ENCODE measurements around the gene CACNA1C. TPM values are rescaled to one million over a fixed set of nuclear protein-coding genes. Genes with fewer than 3 reads are reported as not detected.

Gene CACNA1C
- total and polyA plus RNA-seq, 10 of the 15 experiments (the other 5 are each of a cell fraction or from before 2014, with no cell fraction given): under 0.01 to 0.15 (median 0.09) TPM; not detected in 5

DNA sequence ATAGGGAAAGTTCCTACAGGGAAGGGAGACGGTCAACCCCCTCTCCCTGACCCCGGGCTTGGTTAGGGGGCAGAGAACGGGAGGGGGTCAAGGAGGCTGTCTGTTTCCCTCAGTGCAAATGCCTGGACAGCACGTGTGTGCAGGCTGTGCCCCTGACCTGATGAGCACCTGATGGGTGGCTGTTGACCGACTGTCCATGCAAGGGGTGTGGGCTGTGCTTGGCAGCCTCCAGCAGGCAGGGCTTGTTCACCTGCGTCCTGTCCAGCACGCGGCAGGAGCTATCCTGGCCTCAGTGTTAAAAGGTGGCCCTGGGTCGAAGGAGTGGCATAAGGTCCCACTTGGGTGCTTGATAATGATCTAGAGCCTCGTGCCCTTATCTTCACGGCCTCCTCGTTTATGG, 221.0 kb downstream of the CACNA1C start:
- no peak for FAIRE-seq
- H3K4me1 ChIP-seq (ENCODE audit: control insufficient read depth, insufficient read depth, low read length): no peaks in the 10 kb centered on the region
- H3K27ac ChIP-seq (ENCODE audit: control insufficient read depth, insufficient read depth): no peak overlapping the region
- ChIA-PET SMC1A (ENCODE audit: uncharacterized antibody, unreplicated experiment) (interaction anchor here (0.9 kb wide), 1 partner anchor 9 kb away, joined by 3 read pairs; no protein-coding TSS in a partner anchor), CTCF (no interaction called here), POLR2A (no interaction called here), RAD21 (ENCODE audit: unreplicated experiment) (no interaction called here)
- BruUV-seq (replicated peaks): no TSS peak
- no peak overlapping the region for H2AFZ ChIP-seq (ENCODE audit: control insufficient read depth, low read depth, low read length)
- no peaks in the 10 kb centered on the region for H3K36me3 ChIP-seq (ENCODE audit: control insufficient read depth in 2 of 2, insufficient read depth in 2 of 2, low read length in 1 of 2)
- no peak for ATAC-seq
- H3K4me2 ChIP-seq (ENCODE audit: control insufficient read depth, insufficient read depth): no peak overlapping the region
- in situ Hi-C loops (cut with MboI): no loop called here
- no peak overlapping the region for H3K9ac ChIP-seq (ENCODE audit: control insufficient read depth, insufficient read depth, low read length)
- no peak for DNase-seq (ENCODE audit: low read depth, low spot score)
- no peak overlapping the region for H3K4me3 ChIP-seq
- H3K79me2 ChIP-seq (ENCODE audit: control insufficient read depth, insufficient read depth, low read length): no peaks in the 10 kb centered on the region
- no peaks in the 10 kb centered on the region for H3K9me3 ChIP-seq (replicated peaks; ENCODE audit: control insufficient read depth, insufficient read depth, low read length)
- WGBS (ENCODE audit: insufficient coverage, insufficient replicate concordance, low lambda C conversion rate, missing lambda C conversion rate): 49% methylated on average over 12 of the region's 12 CpGs
- no peaks in the 10 kb centered on the region for H4K20me1 ChIP-seq (ENCODE audit: control insufficient read depth, insufficient read depth)
- intact Hi-C loops (cut with micrococcal nuclease; ENCODE audit: unreplicated experiment): no loop called here
- H3K27me3 ChIP-seq (replicated peaks in 1 of 2; ENCODE audit: control insufficient read depth in 2 of 2, insufficient read depth in 2 of 2, low read length in 1 of 2): peaks cover 0 to 2% of the 10 kb centered on the region in 2 experiments; a peak in 2 of 4 replicates
- no peak for TF ChIP-seq RFX5 (IDR thresholded peaks at IDR 0.05; ENCODE audit: low read depth, low read length)

DNA sequence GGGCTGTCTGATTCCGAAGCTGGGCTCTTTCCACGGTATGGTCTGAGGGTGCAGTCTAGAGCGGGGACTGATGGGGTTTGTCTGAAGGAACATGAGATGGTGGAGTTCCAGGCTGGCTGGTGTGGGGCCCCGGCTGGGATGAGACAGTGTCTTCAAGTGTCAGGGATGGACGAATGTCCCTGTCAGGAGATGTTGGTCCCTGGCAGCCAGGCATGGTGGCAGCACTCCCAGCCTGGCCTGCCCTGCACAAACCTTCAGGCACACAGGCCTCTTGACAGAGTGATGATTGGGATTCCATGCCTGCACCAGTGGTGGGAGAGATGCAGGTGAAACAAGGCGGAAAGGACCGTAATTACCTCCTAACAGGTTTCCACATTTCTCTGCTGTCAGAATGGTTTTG, 221.9 kb downstream of the CACNA1C start:
- no peak for DNase-seq (ENCODE audit: low read depth, low spot score)
- SMC1A ChIA-PET (ENCODE audit: uncharacterized antibody, unreplicated experiment): no interaction called here
- TF ChIP-seq CREM (IDR thresholded peaks at IDR 0.05; ENCODE audit: low read depth) (no peak), RB1 (IDR thresholded peaks at IDR 0.05; ENCODE audit: borderline replicate concordance) (no peak), TAF1 (IDR thresholded peaks at IDR 0.05; ENCODE audit: borderline replicate concordance, low read depth, low read length) (no peak), MEF2A (IDR thresholded peaks at IDR 0.05; ENCODE audit: insufficient read depth, low read depth, low read length) (no peak), TCF7 (IDR thresholded peaks at IDR 0.05; ENCODE audit: borderline replicate concordance) (no peak), SIX5 (IDR thresholded peaks at IDR 0.05; ENCODE audit: low read depth, low read length, severe bottlenecking) (no peak)
- TF ChIP-seq, protein P1, sequence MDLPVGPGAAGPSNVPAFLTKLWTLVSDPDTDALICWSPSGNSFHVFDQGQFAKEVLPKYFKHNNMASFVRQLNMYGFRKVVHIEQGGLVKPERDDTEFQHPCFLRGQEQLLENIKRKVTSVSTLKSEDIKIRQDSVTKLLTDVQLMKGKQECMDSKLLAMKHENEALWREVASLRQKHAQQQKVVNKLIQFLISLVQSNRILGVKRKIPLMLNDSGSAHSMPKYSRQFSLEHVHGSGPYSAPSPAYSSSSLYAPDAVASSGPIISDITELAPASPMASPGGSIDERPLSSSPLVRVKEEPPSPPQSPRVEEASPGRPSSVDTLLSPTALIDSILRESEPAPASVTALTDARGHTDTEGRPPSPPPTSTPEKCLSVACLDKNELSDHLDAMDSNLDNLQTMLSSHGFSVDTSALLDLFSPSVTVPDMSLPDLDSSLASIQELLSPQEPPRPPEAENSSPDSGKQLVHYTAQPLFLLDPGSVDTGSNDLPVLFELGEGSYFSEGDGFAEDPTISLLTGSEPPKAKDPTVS (IDR thresholded peaks at IDR 0.05; ENCODE audit: low read depth, low read length): no peak
- POLR2A ChIA-PET: no interaction called here
- H3K27ac ChIP-seq (ENCODE audit: control insufficient read depth, insufficient read depth): no peak overlapping the region
- H3K4me1 ChIP-seq (ENCODE audit: control insufficient read depth, insufficient read depth, low read length): no peaks in the 10 kb centered on the region
- in situ Hi-C loops (cut with MboI) (no loop called here), intact Hi-C loops (cut with micrococcal nuclease; ENCODE audit: unreplicated experiment) (no loop called here)
- no peak overlapping the region for H3K4me3 ChIP-seq
- H3K27me3 ChIP-seq (replicated peaks in 1 of 2; ENCODE audit: control insufficient read depth in 2 of 2, insufficient read depth in 2 of 2, low read length in 1 of 2): peaks cover 0 to 2% of the 10 kb centered on the region in 2 experiments; a peak in 2 of 4 replicates
- no peak overlapping the region for H3K9ac ChIP-seq (ENCODE audit: control insufficient read depth, insufficient read depth, low read length)
- no peaks in the 10 kb centered on the region for H3K79me2 ChIP-seq (ENCODE audit: control insufficient read depth, insufficient read depth, low read length)
- ATAC-seq: no peak
- H3K4me2 ChIP-seq (ENCODE audit: control insufficient read depth, insufficient read depth): no peak overlapping the region
- BruUV-seq (replicated peaks): no TSS peak
- WGBS (ENCODE audit: insufficient coverage, insufficient replicate concordance, low lambda C conversion rate, missing lambda C conversion rate): 36% methylated on average over 7 of the region's 7 CpGs
- no peak for FAIRE-seq
- H3K9me3 ChIP-seq (replicated peaks; ENCODE audit: control insufficient read depth, insufficient read depth, low read length): no peaks in the 10 kb centered on the region; the same call in 2 of the 3 replicates
- no peak overlapping the region for H2AFZ ChIP-seq (ENCODE audit: control insufficient read depth, low read depth, low read length)
- CTCF ChIA-PET: interaction anchor here (0.5 kb wide), 1 partner anchor 540 kb away, joined by 3 read pairs; no protein-coding TSS in a partner anchor
- H4K20me1 ChIP-seq (ENCODE audit: control insufficient read depth, insufficient read depth): no peaks in the 10 kb centered on the region
- RAD21 ChIA-PET (ENCODE audit: unreplicated experiment): no interaction called here
- no peaks in the 10 kb centered on the region for H3K36me3 ChIP-seq (ENCODE audit: control insufficient read depth in 2 of 2, insufficient read depth in 2 of 2, low read length in 1 of 2)

Measured in GM12878 (cell line).